Smooth muscle cell (in vitro differentiated cells): ENCODE data around the gene HNRNPK. TPM values are rescaled to one million over a fixed set of nuclear protein-coding genes. Genes with fewer than 3 reads are reported as not detected.

ENCODE experiments used
- DNase-seq: peaks from one replicate; lab custom pipeline; 2025; ENCODE audit not compliant: unreplicated experiment; lab: John Stamatoyannopoulos, UW
- H2AFZ ChIP-seq: fragments of 200-600 bp; sonication (generic); 2 replicates; pipeline ENCODE4 v1.6.0; 2016; ENCODE audit warnings: antibody characterized with exemption, low read depth, mild to moderate bottlenecking
- H3F3A ChIP-seq: fragments of 200-600 bp; sonication (generic); 2 replicates; pipeline ENCODE4 v1.6.0; 2017; ENCODE audit warnings: antibody characterized with exemption, low read depth
- H3K27ac ChIP-seq: fragments of 200-600 bp; sonication (generic); 2 replicates; pipeline ENCODE4 v1.5.1; 2016; ENCODE audit warnings: low read depth, mild to moderate bottlenecking
- H3K27me3 ChIP-seq: fragments of 200-600 bp; sonication (generic); 2 replicates; pipeline ENCODE4 v1.6.1; 2016; ENCODE audit warnings: low read depth, mild to moderate bottlenecking
- H3K36me3 ChIP-seq: fragments of 200-600 bp; sonication (generic); 2 replicates; pipeline ENCODE4 v1.5.1; 2016; ENCODE audit warnings: low read depth
- H3K4me1 ChIP-seq: fragments of 200-600 bp; sonication (generic); 2 replicates; pipeline ENCODE4 v1.5.1; 2016; ENCODE audit warnings: low read depth
- H3K4me2 ChIP-seq: fragments of 200-600 bp; sonication (generic); 2 replicates; pipeline ENCODE4 v1.6.0; 2016; ENCODE audit warnings: mild to moderate bottlenecking
- H3K4me3 ChIP-seq: fragments of 200-600 bp; sonication (generic); 2 replicates; pipeline ENCODE4 v1.5.1; 2016; ENCODE audit warnings: mild to moderate bottlenecking
- H3K79me2 ChIP-seq: fragments of 200-600 bp; sonication (generic); 2 replicates; pipeline ENCODE4 v1.6.0; 2016; ENCODE audit warnings: low read depth, mild to moderate bottlenecking
- H3K9ac ChIP-seq: fragments of 200-600 bp; sonication (generic); 2 replicates; pipeline ENCODE4 v1.6.0; 2016; ENCODE audit warnings: low read depth
- H3K9me3 ChIP-seq: fragments of 200-600 bp; sonication (generic); replicated peaks from 2 replicates; pipeline ENCODE4 v1.5.1; 2016; ENCODE audit warnings: low read depth
- H4K20me1 ChIP-seq: fragments of 200-600 bp; sonication (generic); 2 replicates; pipeline ENCODE4 v1.6.0; 2016; ENCODE audit warnings: low read depth
- CTCF ChIP-seq: fragments of 200-600 bp; sonication (generic); IDR thresholded peaks from 2 replicates; pipeline ENCODE4 v1.5.1; 2017; ENCODE audit warnings: borderline replicate concordance, mild to moderate bottlenecking, antibody characterized with exemption; ENCODE audit not compliant: insufficient read depth, poor library complexity, severe bottlenecking
- WGBS: methylation state at CpG from one replicate; pipeline ENCODE4 v1.1.7; 2016; ENCODE audit warnings: low lambda C conversion rate; 5-methylcytosine and 5-hydroxymethylcytosine counted together
- polyA plus RNA-seq: library from polyadenylated mRNA; unstranded; fragments of >200 nt; fragmentation: Nextera tagmentation; extraction: Ambion mirVana; gene quantifications from 2 replicates; pipeline ENCODE4 v1.2.1, GENCODE V29; 2016
- total RNA-seq: library from RNA; depleted of rRNA; stranded (reverse); fragments of >200 nt; gene quantifications from 2 replicates; pipeline ENCODE4 v1.2.3, GENCODE V29; 2014

HNRNPK gene
- total and polyA plus RNA-seq, 2 experiments from 2014 or later = 468 to 584 TPM

GRCh38 chr9:83999141-83999918, 19.3 kb upstream of the HNRNPK start:
- 66% methylated on average over 2 of the region's 2 CpGs for WGBS
- Histone ChIP-seq H3K27me3 (no peaks in the 10 kb centered on the region), H3K9ac (no peak overlapping the region), H3K9me3 (no peaks in the 10 kb centered on the region), H2AFZ (no peak overlapping the region), H3K36me3 (peaks cover 7% of the 10 kb centered on the region), H4K20me1 (no peaks in the 10 kb centered on the region), H3K4me1 (no peaks in the 10 kb centered on the region), H3F3A (no peaks in the 10 kb centered on the region), H3K4me3 (no peak overlapping the region), H3K4me2 (peak overlapping the region; percentile 45), H3K27ac (peak overlapping the region; percentile 7), H3K79me2 (peaks cover 9% of the 10 kb centered on the region)
- DNase-seq = no peak
- no peak for TF ChIP-seq CTCF

GRCh38 chr9:83996126-83996525, 16.1 kb upstream of the HNRNPK start:
- Histone ChIP-seq H3K9me3 (no peaks in the 10 kb centered on the region), H3K27ac (no peak overlapping the region), H4K20me1 (no peaks in the 10 kb centered on the region), H2AFZ (no peak overlapping the region), H3K4me3 (no peak overlapping the region), H3K9ac (no peak overlapping the region), H3K36me3 (no peaks in the 10 kb centered on the region), H3K27me3 (no peaks in the 10 kb centered on the region), H3K4me1 (no peaks in the 10 kb centered on the region), H3K79me2 (peaks cover 14% of the 10 kb centered on the region), H3F3A (no peaks in the 10 kb centered on the region), H3K4me2 (no peak overlapping the region)
- DNase-seq = no peak
- 93% methylated on average over 4 of the region's 4 CpGs for WGBS
- no peak for TF ChIP-seq CTCF

GRCh38 chr9:83992901-83993300, 12.9 kb upstream of the HNRNPK start:
- no peak for TF ChIP-seq CTCF
- H3K4me2 ChIP-seq = no peak overlapping the region
- no peaks in the 10 kb centered on the region for H3K27me3 ChIP-seq
- H3K9ac ChIP-seq = no peak overlapping the region
- H3K4me3 ChIP-seq = no peak overlapping the region
- no peaks in the 10 kb centered on the region for H3K4me1 ChIP-seq
- H3K79me2 ChIP-seq = peaks cover 15% of the 10 kb centered on the region
- H3K27ac ChIP-seq = no peak overlapping the region
- no peaks in the 10 kb centered on the region for H3K36me3 ChIP-seq
- H3K9me3 ChIP-seq = no peaks in the 10 kb centered on the region
- no peaks in the 10 kb centered on the region for H3F3A ChIP-seq
- H4K20me1 ChIP-seq = no peaks in the 10 kb centered on the region
- no peak for DNase-seq
- H2AFZ ChIP-seq = no peak overlapping the region

GRCh38 chr9:83992407-83992806, 12.4 kb upstream of the HNRNPK start:
- TF ChIP-seq CTCF = no peak
- no peaks in the 10 kb centered on the region for H3F3A ChIP-seq
- H3K27me3 ChIP-seq = no peaks in the 10 kb centered on the region
- H4K20me1 ChIP-seq = no peaks in the 10 kb centered on the region
- H2AFZ ChIP-seq = no peak overlapping the region
- no peaks in the 10 kb centered on the region for H3K4me1 ChIP-seq
- no peak overlapping the region for H3K9ac ChIP-seq
- no peak for DNase-seq
- no peaks in the 10 kb centered on the region for H3K9me3 ChIP-seq
- 85% methylated on average over 1 of the region's 1 CpG for WGBS
- H3K4me2 ChIP-seq = no peak overlapping the region
- H3K36me3 ChIP-seq = no peaks in the 10 kb centered on the region
- H3K4me3 ChIP-seq = no peak overlapping the region
- peaks cover 20% of the 10 kb centered on the region for H3K79me2 ChIP-seq
- no peak overlapping the region for H3K27ac ChIP-seq
